Measurements from ENCODE around the gene SPTAN1. TPM values are rescaled to one million over a fixed set of nuclear protein-coding genes. Genes with fewer than 3 reads are reported as not detected.
A peak's percentile ranks its signal among the peaks of the same experiment; 100 is the strongest.

SPTAN1 gene
- total and polyA plus RNA-seq, 4 donors, result 70.0 to 438 (median 237) TPM

GRCh38 chr9:128607642-128608350, 55.4 kb downstream of the SPTAN1 start:
- no peak for DNase-seq
- Histone ChIP-seq H3K36me3 (ENCODE audit: control insufficient read depth in 4 of 4, insufficient read depth in 4 of 4, low read length in 4 of 4) (peaks cover 52 to 76% (median 63%) of the 10 kb centered on the region in 4 donors), H3K9me3 (ENCODE audit: control insufficient read depth in 4 of 4, insufficient read depth in 3 of 4, low read length in 3 of 4) (peaks cover 0 to 2% (median 0%) of the 10 kb centered on the region in 4 donors)

GRCh38 chr9:128610897-128611296, 58.5 kb downstream of the SPTAN1 start:
- WGBS, 2 donors, result 95% methylated on average over 3 of the region's 3 CpGs

More at GRCh38 chr9:128607642-128608350, 55.4 kb downstream of the SPTAN1 start:
- WGBS, 2 donors, result 91% methylated on average over 16 of the region's 16 CpGs
- no peaks in the 10 kb centered on the region for H3K4me1 ChIP-seq (ENCODE audit: control insufficient read depth in 5 of 5, insufficient read depth in 5 of 5, low read length in 5 of 5)
- H3K9ac ChIP-seq (ENCODE audit: insufficient read depth in 1 of 2, low read length in 2 of 2), result no peak overlapping the region
- H3K27me3 ChIP-seq (ENCODE audit: control insufficient read depth in 3 of 3, insufficient read depth in 3 of 3, low read length in 2 of 3), result no peaks in the 10 kb centered on the region
- TF ChIP-seq CTCF (IDR thresholded peaks at IDR 0.05; ENCODE audit: control extremely low read depth, extremely low read depth), result no peak
- no peak overlapping the region for H3K4me3 ChIP-seq
- ATAC-seq (ENCODE audit: insufficient read depth, low FRiP score), result no peak
- peak overlapping the region in 1 of 2 donors; percentile 27 for H3K27ac ChIP-seq (ENCODE audit: low read depth in 1 of 2, low read length in 1 of 2)

GRCh38 chr9:128611600-128612394, 59.4 kb downstream of the SPTAN1 start:
- 96% methylated on average over 12 of the region's 12 CpGs for WGBS, 2 donors
- peaks cover 66 to 81% (median 67%) of the 10 kb centered on the region in 4 donors for H3K36me3 ChIP-seq (ENCODE audit: control insufficient read depth in 4 of 4, insufficient read depth in 4 of 4, low read length in 4 of 4)
- TF ChIP-seq CTCF (IDR thresholded peaks at IDR 0.05; ENCODE audit: control extremely low read depth, extremely low read depth), result no peak
- H3K9ac ChIP-seq (ENCODE audit: insufficient read depth in 1 of 2, low read length in 2 of 2), result no peak overlapping the region
- H3K4me3 ChIP-seq, result no peak overlapping the region
- H3K27ac ChIP-seq (ENCODE audit: low read depth in 1 of 2, low read length in 1 of 2), result no peak overlapping the region
- no peaks in the 10 kb centered on the region for H3K4me1 ChIP-seq (ENCODE audit: control insufficient read depth in 5 of 5, insufficient read depth in 5 of 5, low read length in 5 of 5)
- ATAC-seq (ENCODE audit: insufficient read depth, low FRiP score), result no peak
- DNase-seq, result no peak
- no peaks in the 10 kb centered on the region for H3K27me3 ChIP-seq (ENCODE audit: control insufficient read depth in 3 of 3, insufficient read depth in 3 of 3, low read length in 2 of 3)
- H3K9me3 ChIP-seq (ENCODE audit: control insufficient read depth in 4 of 4, insufficient read depth in 3 of 4, low read length in 3 of 4), result no peaks in the 10 kb centered on the region

More at GRCh38 chr9:128610897-128611296, 58.5 kb downstream of the SPTAN1 start:
- H3K9ac ChIP-seq (ENCODE audit: insufficient read depth in 1 of 2, low read length in 2 of 2), result no peak overlapping the region
- no peaks in the 10 kb centered on the region for H3K4me1 ChIP-seq (ENCODE audit: control insufficient read depth in 5 of 5, insufficient read depth in 5 of 5, low read length in 5 of 5)
- H3K27ac ChIP-seq (ENCODE audit: low read depth in 1 of 2, low read length in 1 of 2), result no peak overlapping the region
- TF ChIP-seq CTCF (IDR thresholded peaks at IDR 0.05; ENCODE audit: control extremely low read depth, extremely low read depth), result no peak
- peaks cover 63 to 84% (median 65%) of the 10 kb centered on the region in 4 donors for H3K36me3 ChIP-seq (ENCODE audit: control insufficient read depth in 4 of 4, insufficient read depth in 4 of 4, low read length in 4 of 4)
- DNase-seq (no peak), ATAC-seq (ENCODE audit: insufficient read depth, low FRiP score) (no peak)
- no peak overlapping the region for H3K4me3 ChIP-seq
- no peaks in the 10 kb centered on the region for H3K27me3 ChIP-seq (ENCODE audit: control insufficient read depth in 3 of 3, insufficient read depth in 3 of 3, low read length in 2 of 3)
- no peaks in the 10 kb centered on the region for H3K9me3 ChIP-seq (ENCODE audit: control insufficient read depth in 4 of 4, insufficient read depth in 3 of 4, low read length in 3 of 4)

Data from lung (tissue), 12 donors.